NCI-H345 (cell line): ENCODE data around the gene ALDH2.
"Not testable (repeated sequence)": the region's sequence is repeated elsewhere in the genome, so short reads cannot be mapped to it uniquely, and the experiment has no call there.

Source experiments
- DNase-seq: peaks from one replicate; lab custom pipeline; 2025; lab: John Stamatoyannopoulos, UW

The ALDH2 gene

GRCh38 chr12:111766608-111767361 is at the start of gene ALDH2:
TSS of gene ALDH2 (plus strand) at chr12:111766933. CDS start at chr12:111766983, 50 bp downstream.
- peak; percentile 66 for DNase-seq

DNA sequence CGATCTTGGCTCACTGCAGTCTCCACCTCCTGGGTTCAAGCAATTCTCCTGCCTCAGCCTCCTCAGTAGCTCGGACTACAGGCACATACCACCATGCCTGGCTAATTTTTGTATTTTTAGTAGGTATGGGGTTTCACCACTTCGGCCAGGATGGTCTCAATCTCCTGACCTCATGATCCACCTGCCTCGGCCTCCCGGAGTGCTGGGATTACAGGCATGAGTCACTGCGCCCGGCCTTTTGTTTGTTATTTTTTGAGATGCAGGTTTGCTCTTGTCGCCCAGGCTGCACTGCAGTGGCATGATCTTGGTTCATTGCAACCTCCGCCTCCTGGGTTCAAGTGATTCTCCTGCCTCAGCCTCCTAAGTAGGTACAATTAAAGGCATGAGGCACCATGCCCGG is 47.4 kb upstream of the ALDH2 start:
- DNase-seq = not testable (repeated sequence)

GRCh38 chr12:111720457-111720856 is 46.3 kb upstream of the ALDH2 start:
- no peak for DNase-seq

GRCh38 chr12:111723646-111724360 is 42.9 kb upstream of the ALDH2 start:
- not testable (repeated sequence) for DNase-seq

DNA sequence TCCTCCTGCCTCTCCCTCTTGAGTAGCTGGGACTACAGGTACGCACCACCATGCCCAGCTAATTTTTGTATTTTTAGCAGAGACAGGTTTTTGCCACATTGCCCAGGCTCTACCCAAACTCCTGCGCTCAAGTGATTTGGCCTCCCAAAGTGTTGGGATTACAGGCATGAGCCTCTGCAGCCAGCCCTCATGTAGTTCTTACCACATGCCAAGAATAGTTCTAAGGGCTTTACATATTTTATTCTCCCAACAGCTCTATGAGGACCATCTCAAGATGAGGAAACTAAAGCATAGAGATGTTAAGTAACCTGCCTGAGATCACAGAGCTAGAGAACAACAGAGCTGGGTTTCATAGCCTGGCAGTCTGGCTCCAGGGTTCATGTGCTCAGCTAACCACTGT is 37.9 kb upstream of the ALDH2 start:
- no peak for DNase-seq

GRCh38 chr12:111730420-111730819 is 36.3 kb upstream of the ALDH2 start:
- no peak for DNase-seq

DNA sequence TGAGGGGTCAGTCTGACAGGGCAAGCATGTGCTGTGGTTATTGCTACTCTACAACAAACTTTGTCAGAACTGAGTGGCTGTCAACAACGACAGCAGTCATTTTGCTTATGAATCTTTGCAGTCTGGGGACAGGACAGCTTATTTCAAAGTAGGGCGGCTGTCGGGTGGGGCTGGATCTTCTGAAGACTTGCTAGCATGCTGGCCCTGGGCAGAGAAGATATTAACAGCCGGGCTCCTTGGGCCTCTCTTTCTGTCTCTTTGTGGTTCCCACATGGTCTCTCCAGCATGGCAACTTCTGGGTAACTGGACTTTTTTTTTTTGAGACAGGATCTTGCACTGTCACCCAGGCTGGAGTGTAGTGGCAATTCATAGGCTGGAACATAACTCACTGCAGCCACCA is 33.9 kb upstream of the ALDH2 start:
- no peak for DNase-seq

- no peak for DNase-seq
These were observed 33.3 kb upstream of the ALDH2 start for GRCh38 chr12:111733340-111733915.

- not testable (repeated sequence) for DNase-seq
These were observed 27.2 kb upstream of the ALDH2 start for GRCh38 chr12:111739524-111739923.

GRCh38 chr12:111741235-111741812 is 25.4 kb upstream of the ALDH2 start:
- no peak for DNase-seq

GRCh38 chr12:111745211-111745610 is 21.5 kb upstream of the ALDH2 start:
- DNase-seq = no peak

DNA sequence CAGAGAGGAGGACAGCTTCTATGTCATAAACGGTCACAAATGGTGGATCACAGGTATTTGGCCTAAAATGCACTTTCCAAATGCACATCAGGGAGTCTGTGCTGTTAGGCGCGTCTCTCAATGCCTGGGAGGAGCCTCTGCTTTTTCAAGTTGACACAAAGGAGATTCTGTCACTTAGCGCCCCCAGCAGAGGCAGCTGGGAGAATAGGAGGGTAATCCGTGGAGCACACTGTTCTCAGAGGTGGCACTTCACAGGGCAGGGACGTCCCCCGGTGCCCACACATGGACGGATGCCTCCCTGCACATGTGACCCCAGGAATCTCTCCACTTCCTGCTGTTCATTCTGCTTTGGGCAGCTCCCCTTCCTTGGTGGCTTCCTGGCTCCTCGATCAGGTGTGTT is 19.4 kb upstream of the ALDH2 start:
- no peak for DNase-seq

DNA sequence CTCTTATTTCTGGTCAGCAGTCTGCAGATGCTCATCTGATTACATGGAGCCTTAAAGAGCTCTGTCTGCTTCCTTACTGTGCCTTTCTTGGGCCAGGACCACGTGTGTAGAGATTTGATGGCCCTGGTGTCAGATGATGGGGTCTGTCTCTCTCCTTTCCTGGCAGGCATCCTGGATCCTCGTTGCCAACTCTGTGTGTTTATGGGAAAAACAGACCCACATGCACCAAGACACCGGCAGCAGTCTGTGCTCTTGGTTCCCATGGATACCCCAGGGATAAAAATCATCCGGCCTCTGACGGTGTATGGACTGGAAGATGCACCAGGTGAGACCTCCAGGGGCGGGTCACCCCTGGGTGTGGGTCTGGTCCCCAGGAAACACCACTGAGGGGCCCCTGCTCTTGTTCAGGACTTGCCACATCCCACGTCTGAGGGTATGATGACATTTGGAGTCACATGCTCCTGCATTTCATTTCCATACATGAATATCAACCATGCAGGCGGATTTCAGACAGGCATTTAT is 18.5 kb upstream of the ALDH2 start:
- no peak for DNase-seq

DNA sequence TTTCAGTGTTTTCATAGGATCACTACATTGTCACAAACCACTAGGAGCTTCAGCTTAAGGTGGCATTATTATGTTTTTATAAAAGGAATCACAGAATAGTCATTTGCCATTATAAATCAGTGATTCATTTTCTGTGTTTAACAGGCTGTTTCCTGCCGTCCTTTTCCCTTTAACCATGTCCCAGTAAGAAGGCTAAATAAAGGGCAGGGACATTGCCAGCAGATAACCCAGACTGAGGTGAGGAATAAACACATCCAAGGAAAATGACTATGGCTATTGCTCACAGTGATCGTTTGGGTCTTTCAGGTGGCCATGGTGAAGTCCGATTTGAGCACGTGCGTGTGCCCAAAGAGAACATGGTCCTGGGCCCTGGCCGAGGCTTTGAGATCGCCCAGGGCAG is 17.9 kb upstream of the ALDH2 start:
- no peak for DNase-seq

- no peak for DNase-seq
These were observed 17.3 kb upstream of the ALDH2 start for GRCh38 chr12:111749391-111749790.

- DNase-seq = peak; percentile 13
These were observed 13.4 kb upstream of the ALDH2 start for GRCh38 chr12:111753144-111753881.

- DNase-seq = no peak
These were observed 12.1 kb upstream of the ALDH2 start for GRCh38 chr12:111754671-111755070.

DNA sequence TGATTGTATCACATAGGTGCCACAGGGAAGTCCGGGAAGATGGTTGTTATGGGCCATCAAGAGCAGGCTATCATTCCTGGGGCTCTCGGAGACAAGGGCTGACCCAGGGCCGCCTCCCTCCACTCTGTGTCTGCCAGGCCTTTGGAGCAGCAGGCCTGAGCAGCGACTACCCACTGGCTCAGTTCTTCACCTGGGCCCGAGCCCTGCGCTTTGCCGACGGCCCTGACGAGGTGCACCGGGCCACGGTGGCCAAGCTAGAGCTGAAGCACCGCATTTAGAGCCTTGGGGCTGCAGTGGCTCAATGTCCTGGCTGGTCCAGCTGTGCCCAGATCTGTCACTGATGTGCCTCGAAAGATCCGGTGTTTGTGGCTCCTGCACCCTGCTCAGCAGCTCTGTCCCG is 10.5 kb upstream of the ALDH2 start:
- DNase-seq = no peak

GRCh38 chr12:111756681-111757080 is 10.1 kb upstream of the ALDH2 start:
- no peak for DNase-seq

- DNase-seq = no peak
These were observed 9.2 kb upstream of the ALDH2 start for GRCh38 chr12:111757361-111758119.

GRCh38 chr12:111758120-111758561 is 8.6 kb upstream of the ALDH2 start:
- DNase-seq = no peak
